Stomach (tissue), 9 donors: Measurements from ENCODE around the gene KRTAP9-8. TPM values are rescaled to one million over a fixed set of nuclear protein-coding genes. Genes with fewer than 3 reads are reported as not detected.
"Not testable (repeated sequence)": the region's sequence is repeated elsewhere in the genome, so short reads cannot be mapped to it uniquely, and the experiment has no call there.

Experiments
- DNase-seq, 2 donors: peaks; one replicate each; pipeline versions ENCODE4 v3.0.0 to v3.0.0-alpha.2; 2013 to 2019
- H3K27ac ChIP-seq, 5 donors: fragments of 200-600 bp in 4 of 5; sonication (generic) in 4 of 5; one replicate each; pipeline ENCODE4 v1.5.1; 2013 to 2019; ENCODE audit warnings: mild to moderate bottlenecking in 1 of 5, moderate library complexity in 1 of 5
- H3K27me3 ChIP-seq, 3 donors: fragments of 200-600 bp; sonication (generic); one replicate each; pipeline ENCODE4 v1.5.1; 2017 to 2019; ENCODE audit warnings: mixed run types in 1 of 3
- H3K36me3 ChIP-seq, 4 donors: fragments of 200-600 bp; sonication (generic); 1 replicate in 3 of 4; 2 replicates in 1 of 4; pipeline ENCODE4 v1.5.1; 2016 to 2019
- H3K4me1 ChIP-seq, 4 donors: fragments of 200-600 bp; sonication (generic); one replicate each; pipeline ENCODE4 v1.5.1; 2016 to 2019
- H3K4me3 ChIP-seq, 4 donors: fragments of 200-600 bp; sonication (generic) in 3 of 4; one replicate each; pipeline ENCODE4 v1.5.1; 2016 to 2019; ENCODE audit warnings: mild to moderate bottlenecking in 1 of 4
- H3K9me3 ChIP-seq, 4 donors: fragments of 200-600 bp; sonication (generic); one replicate each; pipeline ENCODE4 v1.5.1; 2016 to 2019
- CTCF ChIP-seq, 7 experiments: fragments of 450-650 bp in 4 of 7; fragments of 200-600 bp in 3 of 7; sonication (generic) in 3 of 7; IDR thresholded peaks; one replicate each; pipeline ENCODE4 v1.5.1; 2016 to 2019; ENCODE audit warnings: antibody characterized with exemption in 7 of 7, control low read depth in 2 of 7, mild to moderate bottlenecking in 1 of 7
- EP300 ChIP-seq: sonication (generic); formaldehyde crosslinking; IDR thresholded peaks from one replicate; pipeline ENCODE4 v1.6.1; 2017; ENCODE audit warnings: antibody characterized with exemption
- POLR2A ChIP-seq, 4 donors: fragments of 450-650 bp; IDR thresholded peaks; one replicate each; pipeline ENCODE4 v1.6.1; 2016; ENCODE audit warnings: antibody characterized with exemption in 4 of 4, control low read depth in 2 of 4, mild to moderate bottlenecking in 1 of 4, moderate library complexity in 1 of 4
- POLR2AphosphoS5 ChIP-seq, 3 donors: sonication (generic); formaldehyde crosslinking; IDR thresholded peaks; one replicate each; pipeline ENCODE4 v1.6.1; 2016; ENCODE audit warnings: antibody characterized with exemption in 3 of 3
- WGBS, 5 donors: extraction: QIAGEN DNeasy Blood & Tissue Kit in 3 of 5; methylation state at CpG; one replicate each; pipeline versions ENCODE4 v1.1.5 to v1.1.7; 2013 to 2018; 5-methylcytosine and 5-hydroxymethylcytosine counted together
- intact Hi-C: fragments of 100-400 bp; cut with DNase I; formaldehyde crosslinking; loops from one replicate; pipeline ENCODE4 v1.15.1; 2023; ENCODE audit warnings: low total_unique reads
- polyA plus RNA-seq, 3 donors: library from polyadenylated mRNA; stranded (reverse); fragments of 200-250 nt; gene quantifications; one replicate each; pipeline ENCODE4 v1.2.3, GENCODE V29; 2013
- total RNA-seq, 5 donors: library from RNA; depleted of rRNA; stranded (reverse); fragments of >200 nt; gene quantifications; one replicate each; pipeline versions ENCODE4 v1.1.0 to v1.2.3, GENCODE V29; 2014 to 2016
- donor health status: healthy with polysubstance abuse.
- donor health status: Bipolar disorder and iron deficiency.
- donor health status: healthy.

KRTAP9-8 gene
- total and polyA plus RNA-seq, 8 donors, result not detected

GRCh38 chr17:41251261-41251660 lies 13.5 kb downstream of the KRTAP9-8 start:
- DNase-seq, result no peak
- Histone ChIP-seq H3K4me3 (no peak overlapping the region), H3K9me3 (no peaks in the 10 kb centered on the region), H3K36me3 (no peaks in the 10 kb centered on the region), H3K4me1 (no peaks in the 10 kb centered on the region), H3K27me3 (peaks cover 0 to 12% (median 3%) of the 10 kb centered on the region in 3 donors), H3K27ac (no peak overlapping the region)
- TF ChIP-seq POLR2A (IDR thresholded peaks at IDR 0.05), result no peak
- TF ChIP-seq EP300, result no peak
- no peak for TF ChIP-seq POLR2AphosphoS5 (IDR thresholded peaks at IDR 0.05)
- no peak for TF ChIP-seq CTCF (IDR thresholded peaks at IDR 0.05)
- WGBS, 5 donors, result 83 to 93% (median 90%) methylated on average over 1 of the region's 1 CpG
- intact Hi-C loops, result no loop called here

- Histone ChIP-seq H3K27me3 (peaks cover 0 to 21% (median 0%) of the 10 kb centered on the region in 3 donors), H3K4me1 (no peaks in the 10 kb centered on the region), H3K4me3 (no peak overlapping the region), H3K9me3 (no peaks in the 10 kb centered on the region), H3K36me3 (no peaks in the 10 kb centered on the region), H3K27ac (no peak overlapping the region)
- no peak for DNase-seq
- TF ChIP-seq POLR2AphosphoS5 (IDR thresholded peaks at IDR 0.05) (no peak), CTCF (IDR thresholded peaks at IDR 0.05) (no peak), EP300 (no peak), POLR2A (IDR thresholded peaks at IDR 0.05) (no peak)
- intact Hi-C loops, result no loop called here
- 0 to 76% (median 32%) methylated on average over 1 of the region's 1 CpG for WGBS, 5 donors
Measured at GRCh38 chr17:41254861-41255260, 17.1 kb downstream of the KRTAP9-8 start.

GRCh38 chr17:41255381-41256290 lies 17.8 kb downstream of the KRTAP9-8 start, which contains the start of gene KRTAP9-9:
TSS of gene KRTAP9-9 (plus strand) at chr17:41255384.
- WGBS, 5 donors, result 67 to 82% (median 78%) methylated on average over 2 to 5 of the region's 5 CpGs; no CpG with 5 or more reads in 1 of the 5 donors
- DNase-seq, H3K27ac ChIP-seq, H3K4me3 ChIP-seq, H3K9me3 ChIP-seq, intact Hi-C loops, H3K4me1 ChIP-seq, H3K36me3 ChIP-seq: not testable (repeated sequence)
- H3K27me3 ChIP-seq, result peaks cover 0 to 21% (median 0%) of the 10 kb centered on the region in 3 donors

GRCh38 chr17:41256291-41256685 lies 18.5 kb downstream of the KRTAP9-8 start:
- Histone ChIP-seq H3K36me3 (no peaks in the 10 kb centered on the region), H3K4me3 (no peak overlapping the region), H3K27me3 (peaks cover 0 to 21% (median 0%) of the 10 kb centered on the region in 3 donors), H3K4me1 (no peaks in the 10 kb centered on the region), H3K27ac (no peak overlapping the region), H3K9me3 (no peaks in the 10 kb centered on the region)
- WGBS, 5 donors, result 87 to 98% (median 91%) methylated on average over 1 of the region's 1 CpG
- intact Hi-C loops, result no loop called here
- no peak for DNase-seq
- TF ChIP-seq CTCF (IDR thresholded peaks at IDR 0.05), result no peak
- no peak for TF ChIP-seq POLR2AphosphoS5 (IDR thresholded peaks at IDR 0.05)
- TF ChIP-seq EP300, result no peak
- no peak for TF ChIP-seq POLR2A (IDR thresholded peaks at IDR 0.05)

- Histone ChIP-seq H3K9me3 (no peaks in the 10 kb centered on the region), H3K4me1 (no peaks in the 10 kb centered on the region), H3K27me3 (peaks cover 0 to 21% (median 0%) of the 10 kb centered on the region in 3 donors), H3K36me3 (no peaks in the 10 kb centered on the region), H3K27ac (no peak overlapping the region), H3K4me3 (no peak overlapping the region)
- no peak for DNase-seq
- intact Hi-C loops, result no loop called here
- TF ChIP-seq EP300 (no peak), POLR2AphosphoS5 (IDR thresholded peaks at IDR 0.05) (no peak), POLR2A (IDR thresholded peaks at IDR 0.05) (no peak), CTCF (IDR thresholded peaks at IDR 0.05) (no peak)
Measured at GRCh38 chr17:41258406-41258805, 20.6 kb downstream of the KRTAP9-8 start.
